Ecto neural progenitor cell (in vitro differentiated cells): Measurements from ENCODE around the gene WNT5B.

Experiments
- DNase-seq: peaks from one replicate; pipeline ENCODE4 v3.0.0-alpha.2; 2018; ENCODE audit warnings: low spot score

The WNT5B gene

DNA sequence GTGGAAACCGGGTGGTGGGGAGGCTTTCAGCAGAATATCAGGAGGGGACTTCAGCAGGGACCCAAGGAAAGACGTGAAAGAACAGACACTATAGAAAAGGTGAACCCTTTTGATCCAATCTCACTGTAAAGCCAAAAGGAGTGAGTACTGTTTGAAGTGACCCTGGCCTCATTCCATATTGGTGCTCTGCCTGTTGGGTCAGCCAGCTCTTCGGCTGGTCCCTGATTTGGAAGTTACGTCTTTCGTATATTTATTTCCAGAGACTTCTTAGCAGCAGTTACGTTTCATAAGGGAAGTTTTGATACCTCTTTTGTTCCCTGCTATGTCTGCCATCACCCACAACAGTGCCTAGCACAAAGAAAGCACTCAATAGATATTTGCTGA lies 21.9 kb downstream of the WNT5B start:
- DNase-seq = no peak

DNA sequence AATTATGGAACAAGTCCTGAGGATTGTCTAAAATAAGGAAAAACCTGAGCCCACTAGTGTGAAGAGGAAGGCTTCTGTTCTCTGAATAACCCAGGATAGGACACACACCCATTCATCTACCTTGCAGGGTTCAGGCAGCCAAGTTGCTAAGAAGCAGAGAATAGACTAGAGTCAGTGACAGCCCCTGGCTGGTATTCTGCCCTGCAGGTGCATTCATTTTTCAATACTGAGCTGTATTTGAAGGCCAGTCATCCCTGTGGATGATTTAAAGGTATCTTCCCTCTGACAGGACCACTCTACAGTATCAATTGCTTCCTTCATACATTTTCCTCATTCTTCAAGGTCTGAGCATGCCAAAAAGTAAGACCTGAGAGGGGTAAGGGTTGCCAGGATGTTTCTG lies 22.9 kb downstream of the WNT5B start:
- no peak for DNase-seq

DNA sequence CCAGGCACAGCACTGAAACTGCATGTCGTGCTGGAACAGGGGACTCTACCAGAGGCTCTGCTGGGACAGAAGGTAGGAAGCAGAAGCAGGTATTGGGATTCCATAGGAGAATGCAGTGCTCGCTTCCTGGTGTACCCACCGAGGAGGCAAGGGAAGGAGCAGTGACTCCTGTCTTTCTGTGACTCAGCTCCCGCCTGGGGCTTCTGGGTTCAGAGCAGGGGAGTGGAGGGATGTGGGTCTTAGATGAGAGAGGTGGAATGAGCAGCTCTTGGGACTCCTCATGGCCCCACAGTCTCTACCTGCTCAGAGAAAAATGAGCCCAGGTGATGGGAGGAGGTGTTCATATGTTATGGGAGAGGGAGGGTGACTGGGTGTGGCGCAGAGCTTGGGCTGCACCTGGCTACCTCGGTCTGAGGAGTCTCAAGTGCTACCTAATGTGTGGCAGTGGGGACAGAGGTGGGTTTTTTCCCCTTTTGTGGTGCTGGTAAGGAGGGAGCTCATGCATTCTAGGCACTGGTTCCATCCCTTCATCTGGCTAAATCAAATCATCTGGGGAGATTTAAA lies 26.3 kb downstream of the WNT5B start:
- DNase-seq = no peak

DNA sequence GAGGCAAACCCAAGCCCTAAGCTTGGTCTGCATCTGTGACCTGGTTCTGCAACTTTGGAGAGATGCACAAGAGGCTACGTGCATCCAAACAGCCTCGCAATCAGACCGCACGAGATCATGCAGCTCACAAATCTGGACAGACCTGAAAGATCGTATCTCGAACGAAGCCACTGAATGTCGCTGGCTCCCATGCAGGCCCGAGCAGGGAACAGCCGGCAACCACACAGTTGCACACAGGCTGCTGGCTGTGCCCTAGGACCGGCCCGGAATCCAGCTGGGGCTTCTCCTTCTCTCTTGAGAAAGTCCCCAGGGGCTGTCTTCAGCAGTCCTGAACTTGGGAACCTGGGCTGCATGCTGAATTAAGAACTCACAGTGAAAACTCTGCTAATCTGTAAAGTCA lies 27.9 kb downstream of the WNT5B start:
- DNase-seq = no peak

DNA sequence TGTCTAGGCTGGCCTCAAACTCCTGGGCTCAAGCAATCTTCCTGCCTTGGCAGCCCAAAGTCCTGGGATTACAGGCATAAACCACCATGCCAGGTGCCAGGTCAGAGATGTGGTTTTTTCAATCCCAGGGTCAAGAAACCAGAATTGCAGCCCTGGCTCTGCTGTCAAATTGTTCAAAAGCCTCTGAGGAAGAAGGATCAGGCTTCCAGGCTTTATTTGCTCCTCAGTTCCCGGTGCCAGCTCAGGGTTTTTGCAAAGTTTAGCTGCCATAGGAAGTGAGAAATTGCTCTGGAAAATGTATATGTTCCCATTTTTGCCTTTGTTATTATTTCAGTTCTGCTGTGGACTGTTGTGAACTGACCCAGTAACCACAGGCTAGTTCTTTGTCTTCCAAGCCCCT lies 28.7 kb downstream of the WNT5B start:
- no peak for DNase-seq

DNA sequence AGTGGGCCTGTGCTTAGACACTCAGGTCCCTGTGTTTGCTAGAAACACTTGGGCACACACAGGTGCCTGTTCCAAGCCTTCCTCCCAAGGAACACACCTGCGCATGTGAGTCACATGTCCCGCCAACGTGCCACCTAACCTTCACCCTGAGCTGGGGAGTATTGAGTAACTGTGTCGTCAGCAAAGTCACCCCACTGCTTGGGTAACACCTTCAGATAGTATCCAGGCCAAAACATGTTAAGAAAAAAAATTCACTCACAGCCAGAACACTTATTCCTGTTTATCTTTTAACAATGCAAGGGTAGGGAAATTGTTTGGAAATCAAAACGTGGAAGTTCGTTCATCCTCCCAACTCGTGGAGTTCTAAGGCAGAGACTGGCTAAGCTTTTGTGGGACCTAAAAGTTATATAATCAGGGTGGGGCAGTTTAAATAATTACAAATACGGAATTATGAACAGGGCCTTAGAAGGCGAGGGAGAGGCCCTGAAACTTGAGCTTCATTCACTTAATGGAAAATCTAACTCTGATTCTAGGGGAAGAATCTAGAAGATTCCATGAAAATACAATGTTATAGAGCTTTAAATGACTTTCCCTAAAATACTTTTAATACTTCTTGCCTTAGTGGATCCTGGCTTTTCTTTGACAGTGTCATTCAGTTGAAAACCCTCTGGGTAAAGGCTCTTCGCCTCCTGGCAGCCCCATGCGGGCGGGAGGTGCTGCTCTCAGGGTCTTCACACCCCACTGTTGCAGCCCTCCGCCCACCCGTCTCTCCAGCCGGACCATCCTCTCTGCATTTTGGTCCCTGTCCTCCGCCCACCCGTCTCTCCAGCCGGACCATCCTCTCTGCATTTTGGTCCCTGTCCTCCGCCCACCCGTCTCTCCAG lies 31.5 kb downstream of the WNT5B start:
- DNase-seq = no peak

DNA sequence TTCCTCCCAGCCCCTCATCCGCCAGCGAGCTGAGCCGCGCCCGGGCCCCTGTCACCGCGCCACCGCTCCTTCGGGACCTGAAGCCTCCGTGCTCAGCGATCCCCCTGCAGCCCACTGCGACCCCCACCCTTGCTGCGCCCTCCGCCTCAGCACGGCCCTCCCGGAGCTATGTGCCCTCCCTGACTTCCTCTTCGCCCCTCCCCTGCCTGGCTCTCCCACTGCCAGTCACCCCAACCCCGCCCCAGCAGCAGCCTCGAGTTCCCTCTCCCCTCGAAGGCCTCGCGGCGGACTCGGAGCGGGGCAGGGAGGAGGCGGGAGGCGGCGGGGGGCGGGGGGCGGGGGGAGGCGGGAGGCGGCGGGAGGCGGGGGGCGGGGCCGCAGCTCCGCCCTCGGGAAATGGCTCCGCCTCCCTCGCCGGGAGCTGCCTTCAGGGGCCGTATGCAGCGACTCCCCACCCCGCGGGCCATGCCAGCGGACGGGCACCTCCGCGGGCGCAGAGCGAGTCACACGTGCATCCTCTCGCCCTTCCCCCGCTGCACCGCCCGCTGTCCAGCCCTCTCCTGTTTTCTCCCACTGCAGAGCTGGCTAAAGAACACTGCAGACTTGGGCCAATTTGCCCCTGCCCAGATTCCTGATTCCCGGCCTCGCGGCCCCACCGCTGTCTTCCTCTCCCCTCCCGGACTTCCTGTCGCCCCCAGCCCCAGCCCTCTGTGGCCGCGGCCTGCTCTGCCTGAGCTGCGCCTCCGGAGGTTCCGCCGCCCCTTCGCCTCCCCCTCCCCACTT lies 32.7 kb downstream of the WNT5B start:
- peak; percentile 88 for DNase-seq

DNA sequence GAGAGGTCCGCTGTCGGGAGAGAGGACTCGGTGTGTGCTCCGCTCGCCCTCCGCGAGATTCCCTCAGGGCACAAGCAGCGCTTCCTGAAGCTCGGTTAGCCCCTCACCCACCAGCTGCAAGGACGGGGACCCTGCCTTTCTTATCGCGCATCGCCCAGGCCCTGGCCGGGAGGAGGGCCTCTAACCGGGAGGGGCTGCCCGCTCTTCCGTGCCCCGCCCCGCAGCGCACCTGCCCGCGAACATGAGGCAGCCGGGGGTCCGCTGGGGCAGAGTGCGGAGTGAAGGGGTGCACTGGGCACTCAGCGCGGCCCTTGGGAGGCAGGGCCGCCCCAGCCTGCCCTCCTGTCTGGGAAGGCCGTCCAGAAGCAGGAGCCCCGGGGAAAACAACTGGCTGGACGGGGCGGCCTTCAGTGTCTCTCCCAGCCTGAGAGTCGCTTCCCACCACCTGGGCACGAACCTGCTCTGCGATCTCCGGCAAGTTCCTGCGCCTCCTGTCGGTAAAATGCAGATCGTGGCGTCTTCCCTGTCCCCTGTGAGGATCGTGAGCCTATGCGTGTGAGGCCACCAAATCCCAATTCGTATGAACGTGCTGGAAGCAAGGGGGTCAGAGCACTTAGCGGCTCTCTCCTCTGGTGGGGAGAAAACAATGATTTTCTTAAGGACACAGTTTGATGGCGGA lies 33.9 kb downstream of the WNT5B start:
- DNase-seq = peak; percentile 87

DNA sequence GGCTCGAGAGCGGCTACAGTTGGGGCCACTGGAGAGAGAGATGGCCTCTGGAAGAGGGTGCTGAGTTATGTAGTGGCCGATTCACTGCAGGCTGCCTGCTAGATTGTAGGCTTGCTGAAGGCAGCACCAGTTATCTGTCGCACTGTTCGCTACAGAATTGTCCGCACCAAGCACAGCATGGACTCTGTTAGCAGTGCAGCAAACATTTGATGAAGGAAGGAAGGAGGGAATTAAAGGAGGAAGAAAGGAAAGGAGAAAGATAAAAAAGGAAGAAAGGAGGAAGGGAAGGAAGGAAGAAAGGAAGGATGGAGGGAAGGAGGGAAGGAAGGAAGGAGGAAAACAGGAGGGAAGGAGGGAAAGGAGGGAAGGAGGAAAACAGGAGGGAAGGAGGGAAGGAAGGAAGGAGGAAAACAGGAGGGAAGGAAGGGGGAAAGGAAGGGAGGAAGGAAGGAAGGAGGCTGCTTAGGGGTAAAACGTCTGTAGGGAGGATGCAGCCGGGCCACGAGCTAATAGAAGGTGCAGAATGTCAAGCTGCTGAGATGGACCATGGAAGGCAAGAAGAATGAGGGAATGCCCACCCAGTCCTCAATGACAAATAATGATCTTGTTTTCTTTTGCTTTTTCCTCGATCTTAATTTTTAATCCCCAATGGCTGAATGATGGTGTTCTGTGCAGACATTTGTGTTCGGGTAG lies 34.6 kb downstream of the WNT5B start:
- no peak for DNase-seq

DNA sequence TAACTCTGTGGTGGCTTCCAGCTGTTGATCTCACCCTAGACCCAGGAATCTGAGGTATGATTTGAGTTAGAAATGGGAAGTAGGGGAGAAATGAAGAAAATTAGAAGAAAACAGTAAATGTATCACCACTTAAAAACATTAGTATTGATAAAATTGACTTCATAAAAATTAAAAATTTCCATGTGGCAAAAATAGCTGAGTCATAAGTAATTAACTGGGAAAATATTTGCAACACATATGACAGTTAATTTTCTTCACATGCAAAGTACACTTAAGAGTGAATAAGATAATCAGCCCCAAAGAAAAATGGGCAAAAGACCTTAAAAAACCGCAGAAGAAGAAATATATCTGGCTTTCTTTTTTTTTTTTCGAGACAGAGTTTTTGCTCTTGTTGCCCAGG lies 36.3 kb downstream of the WNT5B start:
- no peak for DNase-seq

DNA sequence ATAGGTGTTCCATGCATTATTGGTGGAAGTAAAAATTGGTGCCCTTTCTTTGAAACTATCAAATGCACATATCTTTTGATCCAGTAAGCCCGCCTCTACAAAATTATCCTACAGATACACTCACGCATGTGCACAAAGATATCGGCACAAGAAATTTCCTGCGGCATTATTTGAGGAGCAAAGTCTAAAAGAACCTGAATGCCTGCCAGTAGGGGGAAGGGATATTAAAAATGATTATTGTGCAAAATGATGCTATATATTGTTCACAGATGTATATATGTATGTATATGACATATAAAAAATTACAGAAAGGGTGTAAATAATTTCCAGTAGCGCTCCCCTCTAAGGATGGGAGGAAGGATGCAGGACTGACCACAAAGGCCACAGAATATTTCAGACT lies 37.2 kb downstream of the WNT5B start:
- no peak for DNase-seq

DNA sequence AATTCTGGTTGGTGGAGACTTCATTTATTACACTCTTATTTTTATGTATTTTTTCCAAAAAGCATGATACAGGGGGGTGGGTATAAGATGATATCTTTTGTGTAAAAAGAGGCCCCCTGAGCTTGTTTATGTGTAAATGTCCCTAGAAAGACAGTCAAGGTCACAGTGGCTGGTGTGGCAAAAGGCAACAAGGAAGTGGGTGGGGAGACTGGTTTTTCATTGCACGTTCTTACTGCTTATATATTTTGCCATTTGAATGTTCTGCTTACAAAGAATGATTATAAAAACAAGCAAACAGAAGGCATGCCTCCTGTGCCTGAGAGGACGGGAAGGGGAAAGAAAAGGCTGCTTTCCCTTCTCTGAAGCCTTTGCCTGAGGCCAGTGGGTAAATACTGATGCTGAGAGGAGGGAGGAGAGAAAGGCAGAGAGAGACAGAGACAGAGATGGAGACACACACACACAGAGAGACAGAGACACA lies 37.7 kb downstream of the WNT5B start:
- no peak for DNase-seq

DNA sequence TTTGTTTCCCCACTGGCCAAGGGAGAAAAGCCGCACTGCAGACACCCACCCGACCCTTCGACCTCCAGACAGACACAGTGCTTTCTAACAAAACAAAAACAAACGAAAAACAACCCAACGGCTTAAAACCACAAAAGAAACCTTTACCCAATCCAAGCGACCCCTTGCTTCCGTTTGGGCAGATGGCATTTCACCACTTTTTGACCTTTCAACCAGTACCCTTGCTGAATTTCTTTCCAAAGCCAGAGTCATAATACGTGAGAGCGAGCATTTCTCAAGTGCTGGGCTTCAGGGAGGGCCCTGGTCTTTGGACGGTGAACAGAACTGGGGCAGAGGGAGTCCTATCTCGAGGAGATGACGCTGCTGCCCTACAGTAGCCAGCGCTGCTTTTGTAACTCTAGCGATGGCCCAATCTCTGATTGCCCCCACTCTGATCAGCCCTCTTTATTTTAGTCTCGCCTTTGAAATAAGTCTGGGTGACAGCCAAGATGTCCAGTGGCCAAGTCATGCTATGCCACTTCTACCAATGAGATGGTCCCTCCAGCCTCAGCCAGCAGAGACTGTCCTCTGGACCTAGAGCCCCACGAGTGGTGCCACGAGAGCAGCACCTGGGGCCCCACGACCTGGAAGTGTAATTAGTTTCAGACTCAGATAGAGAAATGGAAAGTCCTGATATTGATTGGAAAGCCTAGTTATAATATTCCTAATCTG lies 40.0 kb downstream of the WNT5B start:
- no peak for DNase-seq

DNA sequence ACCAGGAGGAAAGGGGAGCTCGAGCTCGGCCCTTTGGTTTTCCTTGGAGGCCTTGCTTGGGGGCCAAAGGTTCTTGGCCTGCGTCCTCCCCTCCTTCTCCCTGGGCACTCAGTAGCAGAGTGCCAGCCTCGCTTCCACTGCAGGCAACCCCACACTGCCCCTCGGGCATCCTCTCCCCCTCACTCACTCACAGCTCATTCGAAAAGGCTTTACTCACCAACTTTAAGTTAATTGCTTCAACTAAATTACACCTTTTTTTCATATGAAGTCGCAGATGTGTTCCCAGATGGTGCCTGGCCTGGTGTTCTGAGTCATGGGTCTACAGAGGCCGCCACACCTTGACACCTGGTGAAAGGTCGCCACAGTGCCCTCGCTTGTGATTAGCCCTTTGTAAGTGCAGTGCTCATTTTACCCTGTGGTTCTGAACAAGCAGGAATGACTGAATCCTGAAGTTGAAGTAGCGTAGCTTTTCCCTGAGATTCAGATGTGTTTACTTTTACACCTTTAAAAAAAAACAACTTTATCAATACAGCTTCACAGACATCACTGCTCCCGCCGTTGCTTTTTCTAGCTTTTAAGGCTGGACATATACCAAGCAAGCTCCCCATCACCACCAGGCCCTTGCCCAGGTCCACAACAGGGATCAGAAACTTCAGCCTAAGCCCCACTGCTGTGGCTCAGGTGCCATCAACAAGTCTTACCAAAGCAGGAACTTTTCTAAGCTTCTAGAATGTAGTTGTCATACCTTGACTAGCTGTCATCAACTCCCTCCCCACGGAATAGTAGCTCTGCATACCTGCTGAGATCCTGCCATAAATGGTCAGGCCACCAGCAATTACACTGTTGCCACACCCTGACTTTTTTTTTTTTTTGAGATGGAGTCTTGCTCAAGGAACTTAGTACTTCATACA lies 41.6 kb downstream of the WNT5B start:
- DNase-seq = no peak

DNA sequence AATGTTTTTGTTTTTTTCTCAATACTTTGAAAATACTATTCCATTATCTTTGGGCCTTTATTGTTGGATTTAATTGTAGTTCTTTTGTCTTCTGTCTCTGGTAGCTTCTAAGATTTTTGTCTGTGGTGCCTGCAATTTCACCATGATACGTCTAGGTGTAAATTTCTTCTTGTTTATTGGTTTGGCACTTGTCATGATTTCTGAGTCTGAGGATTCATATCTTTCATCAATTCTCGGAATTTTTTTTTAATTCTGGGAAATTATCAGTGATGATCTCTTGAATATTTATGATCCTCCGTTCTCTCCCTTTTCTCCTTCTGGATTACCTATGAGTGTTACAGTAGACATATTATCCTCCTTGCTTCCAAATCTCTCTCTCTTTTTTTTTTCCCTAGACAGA lies 47.0 kb downstream of the WNT5B start:
- DNase-seq = no peak

DNA sequence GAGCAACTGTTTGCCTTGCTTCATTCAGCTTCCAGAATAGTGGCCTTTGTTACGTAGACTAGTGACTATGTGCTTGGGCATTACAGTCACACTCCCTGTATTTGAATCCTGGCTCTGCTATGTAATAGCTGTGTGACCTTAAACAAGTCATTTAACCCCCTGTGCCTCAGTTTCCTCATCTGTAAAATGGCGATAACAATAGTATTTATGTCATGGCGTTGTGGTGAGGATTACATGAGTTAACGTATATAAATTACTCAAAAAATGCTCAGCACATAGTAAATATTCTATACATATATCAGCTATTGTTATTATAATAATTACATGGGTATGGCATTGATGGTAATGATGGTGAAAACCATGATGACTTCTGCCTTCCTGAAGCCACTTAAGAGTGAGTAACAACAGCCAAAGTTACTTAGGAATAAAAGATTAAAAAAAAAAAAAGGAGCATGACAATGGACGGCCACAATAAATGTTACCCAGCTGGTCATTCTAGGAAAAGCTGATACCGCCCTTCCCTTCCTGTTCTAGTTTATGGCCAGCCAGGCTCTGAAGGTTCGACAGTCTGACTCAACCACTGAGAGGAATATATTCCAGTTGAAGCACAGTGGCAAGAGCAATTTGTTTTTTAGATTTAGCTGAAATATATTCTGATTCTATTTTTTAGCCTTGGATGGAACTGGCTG lies 51.9 kb downstream of the WNT5B start:
- no peak for DNase-seq

DNA sequence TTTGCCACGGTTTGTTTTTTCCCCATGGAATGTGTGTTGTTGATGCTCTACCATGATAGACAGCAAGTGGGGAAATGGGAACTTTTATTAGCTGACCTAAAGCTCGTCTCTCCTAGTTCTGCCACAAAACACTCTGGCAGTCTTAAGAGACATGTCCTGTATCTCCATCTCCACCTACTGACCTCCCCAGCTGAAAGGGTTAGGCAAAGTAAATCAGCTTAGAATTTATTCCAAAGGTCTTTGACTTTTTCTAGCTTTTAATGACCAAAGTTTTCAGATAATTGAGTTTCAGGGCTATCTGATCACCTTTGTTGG lies 52.4 kb downstream of the WNT5B start:
- no peak for DNase-seq

DNA sequence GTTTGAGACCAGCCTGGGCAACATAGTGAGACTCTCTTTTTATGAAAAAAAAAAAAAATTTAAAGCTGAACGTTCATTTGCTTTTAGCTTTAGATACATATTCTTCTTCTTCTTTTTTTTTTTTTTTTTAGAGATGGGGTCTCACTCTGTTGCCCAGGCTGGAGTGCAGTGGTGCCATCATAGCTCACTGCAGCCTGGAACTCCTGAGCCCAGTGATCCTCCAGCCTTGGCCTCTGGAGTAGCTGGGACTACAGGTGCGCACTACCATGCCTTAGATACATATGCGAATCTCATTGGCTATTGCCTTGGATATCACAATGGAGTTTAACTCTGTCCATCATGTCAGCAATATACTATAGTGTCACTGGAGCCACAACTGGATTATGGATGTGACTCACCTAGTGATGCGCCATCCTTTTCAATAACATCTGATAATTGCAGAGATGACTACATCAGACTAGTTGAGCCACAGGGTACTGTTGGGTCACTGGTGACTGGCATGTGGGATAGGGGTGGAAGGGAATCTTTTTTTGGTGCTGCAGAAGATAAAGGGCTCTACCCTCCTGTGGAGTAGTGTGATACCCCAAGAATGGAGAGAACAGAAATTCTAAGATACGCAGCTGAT lies 59.2 kb downstream of the WNT5B start:
- DNase-seq = no peak

DNA sequence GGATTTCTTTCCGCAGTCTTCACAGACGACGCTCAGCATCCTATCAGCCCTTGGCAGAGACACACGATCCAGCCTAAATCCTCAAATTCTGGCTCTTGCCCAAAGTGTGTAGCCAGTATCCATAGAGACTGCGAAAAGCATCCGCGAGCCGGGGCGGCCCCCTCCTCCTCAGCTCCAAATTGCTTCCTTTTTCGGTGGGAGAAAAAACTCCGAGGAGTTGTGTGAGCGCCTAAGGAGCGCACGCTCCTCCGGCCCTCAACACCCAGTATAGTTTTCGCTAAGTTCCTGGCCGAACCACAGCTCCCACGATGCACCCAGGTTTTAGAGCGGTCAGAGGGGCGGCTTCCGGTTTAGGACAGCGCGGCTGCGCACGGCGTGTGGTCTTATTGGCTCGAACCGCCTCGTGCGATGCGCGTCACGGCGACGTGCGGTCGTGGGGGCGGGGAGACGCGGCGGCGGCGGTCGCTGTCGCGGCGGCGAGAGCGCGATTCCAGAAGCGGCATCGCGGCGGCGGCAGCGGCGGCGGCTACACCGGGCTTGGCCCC lies 61.6 kb downstream of the WNT5B start, which contains the start of gene ADIPOR2:
ADIPOR2 (plus strand) TSS at position 493 of the 545 bp plus-strand sequence. CDS start 63,274 bp downstream, outside the sequence.
- DNase-seq = peak; percentile 99
